Measurements from ENCODE around the gene FFAR3.

Gene FFAR3

DNA sequence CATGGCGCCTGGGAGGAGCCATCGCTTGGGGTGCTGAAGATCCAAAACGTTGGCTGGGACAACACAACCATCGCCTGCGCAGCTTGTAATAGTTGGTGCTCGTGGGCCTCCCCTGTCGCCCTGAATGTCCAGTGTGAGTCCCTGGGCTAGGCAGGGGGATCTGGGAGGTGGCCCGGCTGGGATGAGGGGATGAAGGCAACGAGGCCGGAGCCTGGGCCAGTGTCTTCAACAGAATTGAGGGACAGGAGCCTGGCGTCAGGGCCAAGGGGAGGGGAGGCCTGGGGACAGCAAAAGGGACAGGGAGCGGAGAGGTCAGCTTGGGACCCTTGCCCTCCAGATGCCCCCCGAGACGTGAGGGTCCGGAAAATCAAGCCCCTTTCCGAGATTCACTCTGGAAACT is 17.3 kb upstream of the FFAR3 start:
- no peak overlapping the region for H3K9ac ChIP-seq (ENCODE audit: low read length)
- no peak overlapping the region for H2AFZ ChIP-seq (ENCODE audit: low read length)
- peaks cover 93% of the 10 kb centered on the region for H3K36me3 ChIP-seq (ENCODE audit: insufficient read depth, low read length)
- TF ChIP-seq, protein P1, sequence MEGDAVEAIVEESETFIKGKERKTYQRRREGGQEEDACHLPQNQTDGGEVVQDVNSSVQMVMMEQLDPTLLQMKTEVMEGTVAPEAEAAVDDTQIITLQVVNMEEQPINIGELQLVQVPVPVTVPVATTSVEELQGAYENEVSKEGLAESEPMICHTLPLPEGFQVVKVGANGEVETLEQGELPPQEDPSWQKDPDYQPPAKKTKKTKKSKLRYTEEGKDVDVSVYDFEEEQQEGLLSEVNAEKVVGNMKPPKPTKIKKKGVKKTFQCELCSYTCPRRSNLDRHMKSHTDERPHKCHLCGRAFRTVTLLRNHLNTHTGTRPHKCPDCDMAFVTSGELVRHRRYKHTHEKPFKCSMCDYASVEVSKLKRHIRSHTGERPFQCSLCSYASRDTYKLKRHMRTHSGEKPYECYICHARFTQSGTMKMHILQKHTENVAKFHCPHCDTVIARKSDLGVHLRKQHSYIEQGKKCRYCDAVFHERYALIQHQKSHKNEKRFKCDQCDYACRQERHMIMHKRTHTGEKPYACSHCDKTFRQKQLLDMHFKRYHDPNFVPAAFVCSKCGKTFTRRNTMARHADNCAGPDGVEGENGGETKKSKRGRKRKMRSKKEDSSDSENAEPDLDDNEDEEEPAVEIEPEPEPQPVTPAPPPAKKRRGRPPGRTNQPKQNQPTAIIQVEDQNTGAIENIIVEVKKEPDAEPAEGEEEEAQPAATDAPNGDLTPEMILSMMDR (IDR thresholded peaks at IDR 0.05; ENCODE audit: low read length) = no peak
- no peak for TF ChIP-seq EZH2 (IDR thresholded peaks at IDR 0.05; ENCODE audit: borderline replicate concordance, low read length)
- H3K4me2 ChIP-seq (ENCODE audit: low read length) = no peak overlapping the region
- H3K4me3 ChIP-seq (ENCODE audit: low read depth, low read length, poor library complexity, severe bottlenecking) = no peak overlapping the region
- H3K27ac ChIP-seq (ENCODE audit: low read depth, low read length, poor library complexity, severe bottlenecking) = no peak overlapping the region
- no peaks in the 10 kb centered on the region for H3K9me3 ChIP-seq (ENCODE audit: low read length)
- no peaks in the 10 kb centered on the region for H3F3A ChIP-seq (ENCODE audit: insufficient read depth, low read length)
- H4K20me1 ChIP-seq (ENCODE audit: insufficient read depth, low read length) = no peaks in the 10 kb centered on the region
- H3K27me3 ChIP-seq (ENCODE audit: insufficient read depth, low read length) = no peaks in the 10 kb centered on the region
- no peaks in the 10 kb centered on the region for H3K79me2 ChIP-seq (ENCODE audit: insufficient read depth, low read length)
- peaks cover 42% of the 10 kb centered on the region for H3K4me1 ChIP-seq (ENCODE audit: insufficient read depth, low read length, severe bottlenecking)
- no peaks in the 10 kb centered on the region for H3K9me2 ChIP-seq (ENCODE audit: low read depth, low read length)

DNA sequence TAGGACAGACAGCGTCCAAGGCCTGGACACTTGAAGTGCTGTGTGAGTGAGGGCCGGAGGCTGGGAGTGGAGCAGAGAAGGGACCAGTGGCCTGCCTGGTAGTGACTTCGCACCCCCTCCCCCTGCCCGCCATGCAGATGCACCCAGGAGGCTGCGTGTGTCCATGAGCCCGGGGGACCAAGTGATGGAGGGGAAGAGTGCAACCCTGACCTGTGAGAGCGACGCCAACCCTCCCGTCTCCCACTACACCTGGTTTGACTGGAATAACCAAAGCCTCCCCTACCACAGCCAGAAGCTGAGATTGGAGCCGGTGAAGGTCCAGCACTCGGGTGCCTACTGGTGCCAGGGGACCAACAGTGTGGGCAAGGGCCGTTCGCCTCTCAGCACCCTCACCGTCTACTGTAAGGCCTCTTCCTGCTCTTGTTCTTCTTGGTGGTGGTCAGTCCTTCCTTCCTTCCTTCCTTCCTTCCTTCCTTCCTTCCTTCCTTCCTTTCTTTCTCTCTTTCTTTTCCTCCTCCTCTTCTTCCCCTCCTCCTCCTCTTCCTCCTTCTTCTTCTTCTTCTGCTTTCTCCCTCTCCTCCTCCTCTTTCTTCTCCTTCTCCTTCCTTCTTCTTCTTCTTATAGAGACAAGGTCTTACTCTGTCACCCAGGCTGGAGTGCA is 16.6 kb upstream of the FFAR3 start:
- Histone ChIP-seq H3K36me3 (ENCODE audit: insufficient read depth, low read length) (peaks cover 93% of the 10 kb centered on the region), H3K9me3 (ENCODE audit: low read length) (no peaks in the 10 kb centered on the region), H3K27me3 (ENCODE audit: insufficient read depth, low read length) (no peaks in the 10 kb centered on the region), H4K20me1 (ENCODE audit: insufficient read depth, low read length) (no peaks in the 10 kb centered on the region), H3K79me2 (ENCODE audit: insufficient read depth, low read length) (no peaks in the 10 kb centered on the region), H3F3A (ENCODE audit: insufficient read depth, low read length) (no peaks in the 10 kb centered on the region), H3K4me1 (ENCODE audit: insufficient read depth, low read length, severe bottlenecking) (peaks cover 42% of the 10 kb centered on the region), H3K27ac (ENCODE audit: low read depth, low read length, poor library complexity, severe bottlenecking) (no peak overlapping the region), H3K4me2 (ENCODE audit: low read length) (no peak overlapping the region), H3K4me3 (ENCODE audit: low read depth, low read length, poor library complexity, severe bottlenecking) (no peak overlapping the region), H3K9me2 (ENCODE audit: low read depth, low read length) (no peaks in the 10 kb centered on the region), H2AFZ (ENCODE audit: low read length) (no peak overlapping the region), H3K9ac (ENCODE audit: low read length) (no peak overlapping the region)
- TF ChIP-seq EZH2 (IDR thresholded peaks at IDR 0.05; ENCODE audit: borderline replicate concordance, low read length) = no peak
- TF ChIP-seq, protein P1 (IDR thresholded peaks at IDR 0.05; ENCODE audit: low read length) = no peak

DNA sequence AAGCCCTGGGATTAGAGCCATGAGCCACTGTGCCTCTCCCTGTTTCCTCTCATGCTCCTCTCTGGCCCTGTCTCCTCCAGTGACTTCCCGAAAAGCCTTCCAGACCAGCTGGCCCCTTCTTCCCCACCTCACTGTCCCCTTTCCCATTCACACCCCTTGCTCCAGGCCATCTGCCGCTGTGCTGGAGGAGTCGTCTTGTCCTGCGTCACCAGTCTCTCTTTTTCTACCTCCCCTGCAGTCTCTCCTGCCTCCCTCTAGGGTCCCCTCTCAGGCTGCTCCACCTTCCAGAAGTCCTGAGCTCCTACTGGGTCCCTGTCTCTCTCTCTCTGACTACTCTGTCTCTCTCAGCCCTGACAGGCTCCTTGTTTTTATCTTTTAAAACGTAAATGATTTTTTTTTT is 15.8 kb upstream of the FFAR3 start:
- Histone ChIP-seq H3F3A (ENCODE audit: insufficient read depth, low read length) (no peaks in the 10 kb centered on the region), H3K36me3 (ENCODE audit: insufficient read depth, low read length) (peaks cover 88% of the 10 kb centered on the region), H3K9me3 (ENCODE audit: low read length) (no peaks in the 10 kb centered on the region), H3K9ac (ENCODE audit: low read length) (no peak overlapping the region), H3K4me3 (ENCODE audit: low read depth, low read length, poor library complexity, severe bottlenecking) (no peak overlapping the region), H3K9me2 (ENCODE audit: low read depth, low read length) (no peaks in the 10 kb centered on the region), H2AFZ (ENCODE audit: low read length) (no peak overlapping the region), H3K27ac (ENCODE audit: low read depth, low read length, poor library complexity, severe bottlenecking) (no peak overlapping the region), H4K20me1 (ENCODE audit: insufficient read depth, low read length) (no peaks in the 10 kb centered on the region), H3K4me2 (ENCODE audit: low read length) (no peak overlapping the region), H3K27me3 (ENCODE audit: insufficient read depth, low read length) (no peaks in the 10 kb centered on the region), H3K4me1 (ENCODE audit: insufficient read depth, low read length, severe bottlenecking) (peaks cover 42% of the 10 kb centered on the region), H3K79me2 (ENCODE audit: insufficient read depth, low read length) (no peaks in the 10 kb centered on the region)
- TF ChIP-seq, protein P1 (IDR thresholded peaks at IDR 0.05; ENCODE audit: low read length) = no peak
- TF ChIP-seq EZH2 (IDR thresholded peaks at IDR 0.05; ENCODE audit: borderline replicate concordance, low read length) = no peak

Measured in OCI-LY1 (cell line).